HL-60/S4 (cell line): ENCODE data around the gene SPOCK1.
"Not testable (repeated sequence)": the region's sequence is repeated elsewhere in the genome, so short reads cannot be mapped to it uniquely, and the experiment has no call there.

Source experiments
- in situ Hi-C: fragments of 300-500 bp; cut with MboI; formaldehyde crosslinking; loops from 2 replicates; pipeline ENCODE4 v1.14.3; 2022; ENCODE audit warnings: low sequenced_read_pairs

The SPOCK1 gene

DNA sequence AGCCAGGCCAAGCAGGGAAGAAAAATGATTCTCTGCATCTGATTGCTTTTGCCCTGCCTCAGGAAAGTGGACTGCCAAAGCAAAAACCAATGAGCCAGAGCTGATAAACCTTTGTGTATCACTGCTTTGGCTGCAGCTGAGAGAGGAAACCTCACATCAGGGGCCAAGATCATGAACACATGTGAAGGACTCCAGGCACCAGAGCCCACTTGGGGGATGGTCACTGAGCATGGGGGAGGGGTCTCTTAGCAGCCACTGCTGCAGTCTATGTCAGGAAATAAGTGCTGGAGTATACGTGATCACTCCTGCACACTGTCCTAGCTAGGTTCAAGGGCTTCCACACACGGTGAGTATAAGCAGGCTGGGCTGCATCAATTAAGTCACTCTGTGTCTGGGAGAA is 229.9 kb downstream of the SPOCK1 start:
- in situ Hi-C loops = no loop called here

- in situ Hi-C loops = no loop called here
Measured at GRCh38 chr5:137268646-137269045, 230.5 kb downstream of the SPOCK1 start.

GRCh38 chr5:137266186-137266585 is 232.9 kb downstream of the SPOCK1 start:
- in situ Hi-C loops = no loop called here

DNA sequence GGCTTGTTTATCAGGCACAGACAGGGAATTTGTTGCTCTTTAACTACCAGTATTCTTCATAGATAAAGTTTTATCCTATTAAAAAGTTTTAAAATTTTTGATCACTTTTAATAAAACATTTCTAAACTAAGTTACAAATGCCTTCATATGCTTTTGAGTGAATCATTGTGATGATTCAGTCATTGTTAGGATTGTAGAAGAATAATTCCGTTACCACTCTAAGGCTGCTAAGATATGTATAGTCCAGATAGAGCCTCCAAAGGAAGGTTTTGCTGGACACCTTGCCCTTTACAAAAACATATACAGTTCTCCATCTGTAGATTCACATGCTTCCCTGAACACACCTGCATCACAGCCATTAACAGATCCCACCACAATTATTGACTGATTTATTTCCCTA is 233.7 kb downstream of the SPOCK1 start:
- in situ Hi-C loops = no loop called here

DNA sequence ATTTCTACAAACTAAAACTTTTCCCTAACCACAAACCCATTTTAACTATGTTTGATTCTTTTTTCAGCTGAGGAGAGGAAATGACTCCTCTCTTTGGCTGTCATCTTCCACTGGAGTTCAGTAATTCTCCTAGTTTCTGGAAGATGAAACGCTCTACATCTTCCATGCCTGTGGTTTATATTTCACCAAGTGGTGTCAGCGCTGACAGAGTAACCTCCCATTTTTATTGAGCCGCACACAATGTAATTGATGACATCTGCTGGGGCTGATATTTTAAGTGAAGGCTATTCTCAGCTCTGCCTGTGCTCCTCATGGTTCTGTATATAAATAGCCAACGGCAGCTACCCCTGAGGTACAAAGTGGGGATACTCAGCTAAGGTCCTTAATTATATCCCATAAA is 234.6 kb downstream of the SPOCK1 start:
- in situ Hi-C loops = no loop called here

- in situ Hi-C loops = no loop called here
Measured at GRCh38 chr5:137264041-137264440, 235.1 kb downstream of the SPOCK1 start.

GRCh38 chr5:137263371-137264005 is 235.6 kb downstream of the SPOCK1 start:
- in situ Hi-C loops = no loop called here

DNA sequence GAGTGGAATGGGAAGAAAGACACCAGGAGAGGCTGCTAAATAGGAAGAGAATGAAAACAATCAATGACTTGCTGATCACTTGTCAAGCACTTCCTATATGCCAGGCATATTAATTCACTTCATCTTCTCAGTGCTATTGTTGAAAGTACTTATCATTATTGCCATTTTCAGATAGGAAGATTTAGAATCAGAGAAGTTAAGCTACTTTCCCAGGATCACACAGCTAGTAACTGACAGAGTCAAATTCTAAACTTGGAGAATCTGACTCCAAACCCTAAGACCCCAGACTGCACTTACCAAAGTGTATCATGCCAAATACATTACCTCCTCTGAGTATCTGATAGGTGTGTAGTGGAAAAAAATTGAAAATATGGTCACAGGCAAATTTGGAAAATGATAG is 236.3 kb downstream of the SPOCK1 start:
- in situ Hi-C loops = no loop called here

DNA sequence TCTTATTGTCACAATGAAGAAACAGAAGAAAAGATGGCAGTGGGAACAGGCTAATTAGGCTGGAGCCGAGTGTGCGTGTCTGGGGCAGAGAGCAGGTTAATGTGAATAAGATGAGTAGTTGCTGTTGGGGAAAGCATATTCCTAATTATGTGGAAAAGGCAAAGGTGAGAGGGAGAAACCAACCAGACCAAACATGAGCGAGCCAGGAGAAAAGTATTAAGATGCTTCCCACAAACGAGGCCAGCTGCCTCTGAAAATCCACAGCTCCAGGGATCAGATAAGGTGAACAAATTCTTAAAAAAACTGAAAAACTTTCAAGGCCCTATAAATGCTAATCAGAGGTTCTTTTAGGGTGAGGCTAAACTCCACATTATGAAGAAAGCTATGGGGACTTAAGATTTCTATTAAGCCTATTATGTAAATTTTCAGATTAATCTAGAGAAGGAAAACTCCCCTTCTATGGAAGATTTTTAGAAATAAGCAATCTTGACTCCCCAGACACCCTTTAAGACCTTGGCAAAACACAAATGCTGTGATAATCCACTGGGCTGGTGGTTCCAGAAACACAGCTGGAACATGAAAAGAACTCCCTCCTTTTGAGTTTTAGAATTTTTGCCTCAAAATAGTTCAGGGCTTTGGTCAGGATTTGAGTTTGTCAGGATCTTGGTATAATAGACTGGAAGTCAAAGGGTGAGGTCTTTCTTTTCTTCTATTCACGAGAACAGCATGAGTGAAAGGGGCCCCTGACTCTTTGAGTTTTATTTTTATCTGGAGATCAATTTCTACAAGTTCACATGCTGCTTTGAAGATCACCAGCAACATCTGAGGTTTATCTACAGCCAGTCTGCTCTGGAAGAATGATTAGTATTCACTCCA is 238.1 kb downstream of the SPOCK1 start:
- in situ Hi-C loops = no loop called here

GRCh38 chr5:137259115-137259514 is 240.0 kb downstream of the SPOCK1 start:
- in situ Hi-C loops = not testable (repeated sequence)

GRCh38 chr5:137254119-137255090 is 244.7 kb downstream of the SPOCK1 start:
- in situ Hi-C loops = no loop called here

GRCh38 chr5:137252512-137252911 is 246.6 kb downstream of the SPOCK1 start:
- in situ Hi-C loops = no loop called here

DNA sequence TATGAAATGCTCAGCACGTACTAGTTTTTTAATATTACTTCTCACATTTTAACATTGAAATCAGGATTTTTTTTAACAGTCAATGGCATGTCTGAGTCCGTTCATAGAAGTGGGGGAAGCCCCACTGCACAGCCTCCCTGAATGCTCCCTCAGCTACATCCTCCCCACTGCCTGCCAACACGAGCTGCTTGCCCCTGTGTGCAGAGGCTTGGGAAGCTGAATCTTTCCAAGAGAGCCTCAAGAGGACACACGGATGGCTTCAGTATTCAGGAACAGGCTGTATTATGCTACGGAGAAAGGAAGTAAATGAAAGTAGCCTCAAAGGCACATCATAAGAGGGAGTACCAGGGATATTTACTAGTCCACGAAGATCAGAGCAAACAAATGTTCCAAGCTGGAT is 248.7 kb downstream of the SPOCK1 start:
- in situ Hi-C loops = no loop called here

GRCh38 chr5:137248527-137248926 is 250.6 kb downstream of the SPOCK1 start:
- in situ Hi-C loops = no loop called here

GRCh38 chr5:137245438-137245837 is 253.7 kb downstream of the SPOCK1 start:
- in situ Hi-C loops = no loop called here

- in situ Hi-C loops = no loop called here
Measured at GRCh38 chr5:137240285-137240684, 258.8 kb downstream of the SPOCK1 start.

DNA sequence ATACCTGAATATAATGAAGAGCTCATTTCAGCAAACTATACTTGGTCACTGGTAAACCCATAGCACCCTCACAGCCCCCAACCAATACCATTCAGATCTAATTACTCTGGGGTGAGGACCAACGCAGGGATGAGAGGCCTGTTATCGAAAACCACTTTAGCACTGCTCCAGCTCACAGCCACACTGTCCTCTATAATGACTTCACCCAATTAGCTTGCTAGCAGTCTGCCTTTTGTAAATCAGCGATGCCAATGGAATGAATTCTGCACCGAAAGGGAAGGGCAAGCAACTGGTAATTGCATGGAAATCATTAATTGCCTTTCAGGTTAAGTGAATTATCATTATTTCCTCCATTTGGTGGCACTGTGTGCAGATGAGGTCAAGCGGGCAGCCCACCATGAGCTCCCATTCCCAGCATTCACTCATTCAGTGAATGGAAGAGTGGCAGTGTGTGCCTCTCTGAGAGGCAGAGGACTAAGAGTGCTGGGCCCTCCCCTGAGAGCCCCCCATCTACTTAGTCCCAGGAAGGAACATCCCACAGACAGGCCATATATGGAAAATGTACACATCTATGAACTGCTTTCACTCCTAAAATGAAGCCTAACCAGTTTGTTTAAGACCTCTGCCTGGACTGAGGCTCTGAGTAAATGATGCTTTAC is 262.1 kb downstream of the SPOCK1 start:
- in situ Hi-C loops = no loop called here

DNA sequence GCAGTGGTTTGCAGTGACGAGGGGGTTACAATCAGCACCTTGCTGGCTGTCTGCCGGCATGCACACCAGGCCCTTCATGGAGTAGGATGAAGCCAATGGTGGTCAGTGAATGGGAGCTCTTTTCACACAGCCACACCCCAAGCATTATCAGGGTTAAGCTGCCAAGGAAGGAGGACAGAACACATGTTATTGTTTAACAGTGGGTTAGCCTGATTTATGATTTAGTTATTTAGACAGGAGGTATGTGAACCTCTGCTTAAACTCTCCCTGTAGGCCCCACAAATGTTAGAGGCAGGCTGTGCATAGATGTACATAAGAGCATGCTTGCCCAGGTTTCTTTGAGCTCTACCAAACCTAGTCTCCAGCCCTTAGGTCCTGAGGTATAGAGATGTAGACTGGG is 262.9 kb downstream of the SPOCK1 start:
- in situ Hi-C loops = no loop called here

GRCh38 chr5:137234973-137235943 is 263.9 kb downstream of the SPOCK1 start:
- in situ Hi-C loops = no loop called here

GRCh38 chr5:137233726-137234125 is 265.4 kb downstream of the SPOCK1 start:
- in situ Hi-C loops = no loop called here
